ENCODE measurements around the gene ZFR2. TPM values are rescaled to one million over a fixed set of nuclear protein-coding genes. Genes with fewer than 3 reads are reported as not detected.

Gene ZFR2
- total and polyA plus RNA-seq, 10 of the 15 experiments (the other 5 are each of a cell fraction or from before 2014, with no cell fraction given) = 0.18 TPM; not detected in 9

GRCh38 chr19:3761382-3762129 lies 107.3 kb downstream of the ZFR2 start, which contains the start of gene APBA3 (continued):
- TF ChIP-seq CEBPZ (IDR thresholded peaks at IDR 0.05; ENCODE audit: low read depth, low read length) (no peak), PRDM15 (CRISPR knock-in tag; IDR thresholded peaks at IDR 0.05) (no peak), NR2C1 (IDR thresholded peaks at IDR 0.05) (no peak; the same call in 1 of the 2 replicates), SRF (IDR thresholded peaks at IDR 0.05; ENCODE audit: low read depth in 2 of 2, low read length in 2 of 2) (0 out of 4 replicates have a peak, but pooled peaks of 1 of the 2 experiments have one; percentile 21), RELB (IDR thresholded peaks at IDR 0.05; ENCODE audit: low read depth) (peak; percentile 73), NKRF (conservative IDR thresholded peaks at IDR 0.05) (peak; percentile 83; the same call in 1 of the 2 replicates), KDM1A (IDR thresholded peaks at IDR 0.05; ENCODE audit: borderline replicate concordance) (no peak), SKIL (IDR thresholded peaks at IDR 0.05; ENCODE audit: low read depth, poor library complexity, severe bottlenecking) (no peak), SIN3A (IDR thresholded peaks at IDR 0.05; ENCODE audit: low read depth, low read length) (no peak; the same call in 1 of the 2 replicates), BRCA1 (IDR thresholded peaks at IDR 0.05; ENCODE audit: low read depth, low read length) (no peak), BCLAF1 (IDR thresholded peaks at IDR 0.05) (no peak)
